GDM1 (cell line): Measurements from ENCODE around the gene SLC12A8.

Experiments used
- DNase-seq: peaks from one replicate; lab custom pipeline; 2025; lab: John Stamatoyannopoulos, UW

Gene SLC12A8

GRCh38 chr3:125213946-125214542 lies 1.5 kb upstream of the SLC12A8 start:
- no peak for DNase-seq

- no peak for DNase-seq
These were observed 812 bp upstream of the SLC12A8 start for GRCh38 chr3:125213364-125213755.

GRCh38 chr3:125212091-125212508 lies 448 bp downstream of the SLC12A8 start:
- DNase-seq = no peak

- DNase-seq = no peak
These were observed 941 bp downstream of the SLC12A8 start for GRCh38 chr3:125211523-125212090.

- no peak for DNase-seq
These were observed 4.5 kb downstream of the SLC12A8 start for GRCh38 chr3:125207949-125208568.

DNA sequence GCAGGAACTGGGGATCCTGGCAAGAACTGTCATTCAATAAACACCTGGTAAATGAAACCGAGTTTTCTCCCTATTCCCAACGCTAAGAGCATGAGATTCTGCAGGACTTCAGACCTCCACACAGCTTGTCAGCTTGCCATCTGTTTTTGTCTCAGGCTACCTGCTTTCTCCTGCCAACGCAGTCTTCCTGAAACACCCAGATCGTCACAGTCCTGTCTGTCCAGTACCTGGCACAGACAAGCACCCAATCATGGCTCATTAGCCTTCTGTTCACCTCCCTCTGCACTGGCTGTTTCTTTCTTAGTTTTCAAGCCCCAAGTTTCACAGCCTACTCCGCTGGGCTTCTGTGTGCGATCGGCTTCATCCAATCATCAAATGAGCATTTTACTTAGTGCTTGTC lies 5.0 kb downstream of the SLC12A8 start:
- DNase-seq = no peak

DNA sequence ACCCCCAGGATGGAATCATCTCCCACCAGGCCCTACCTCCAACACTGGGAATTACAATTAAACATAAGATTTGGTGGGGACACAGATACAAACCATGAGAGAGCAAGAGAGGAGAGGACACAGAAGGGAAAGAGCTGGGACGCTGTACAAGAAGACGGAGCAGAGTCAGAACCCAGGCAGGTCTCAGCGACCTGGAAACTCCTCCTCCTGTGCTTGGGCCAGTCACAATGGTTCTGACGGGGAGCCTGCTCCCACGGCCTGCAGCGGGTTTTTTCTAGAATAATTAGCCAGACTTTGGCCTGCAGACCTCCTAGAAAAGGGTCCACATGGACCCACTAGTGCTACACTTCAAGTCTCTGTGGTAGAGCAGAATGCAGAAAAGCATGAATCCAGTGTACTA lies 5.6 kb downstream of the SLC12A8 start:
- no peak for DNase-seq

- no peak for DNase-seq
These were observed 8.8 kb downstream of the SLC12A8 start for GRCh38 chr3:125203731-125204130.

- DNase-seq = no peak
These were observed 10.4 kb downstream of the SLC12A8 start for GRCh38 chr3:125202197-125202596.

GRCh38 chr3:125200731-125201139 lies 11.8 kb downstream of the SLC12A8 start:
- DNase-seq = no peak

DNA sequence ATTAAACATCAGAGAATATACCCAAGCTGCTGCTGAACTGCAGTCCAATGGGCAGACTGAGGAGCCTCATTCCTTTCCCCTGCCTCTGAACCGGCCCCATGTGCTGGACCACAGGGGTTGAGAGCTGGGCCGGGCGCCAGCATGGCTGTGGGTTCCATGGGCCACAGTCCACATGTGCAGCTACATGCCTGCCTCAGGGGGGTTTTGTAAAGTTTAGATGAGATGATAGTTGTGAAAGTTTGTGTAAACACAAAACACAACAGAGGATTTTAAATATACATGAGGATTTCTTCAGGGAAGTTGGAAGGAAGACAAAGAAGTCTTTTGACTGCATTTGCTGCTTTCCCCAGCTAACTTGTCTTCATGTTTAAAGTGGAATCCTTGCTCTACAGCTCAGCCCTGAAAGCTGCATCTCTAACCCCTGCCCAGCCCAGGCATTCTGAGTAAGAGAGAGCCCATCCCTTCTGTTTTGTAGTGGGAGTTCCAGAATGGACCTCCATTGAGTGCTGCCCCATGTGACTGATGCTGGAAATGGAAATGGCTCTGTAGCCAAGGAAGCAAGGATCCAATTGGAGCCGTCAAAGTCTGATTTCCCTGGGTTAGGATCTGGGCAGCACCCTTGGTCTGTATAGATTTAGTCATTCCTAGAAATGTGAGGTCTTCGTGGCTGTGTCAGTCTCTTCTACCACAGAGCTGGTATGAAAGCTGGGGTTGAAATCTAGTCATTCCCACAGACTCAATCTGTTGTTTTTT lies 17.5 kb downstream of the SLC12A8 start:
- DNase-seq = no peak

DNA sequence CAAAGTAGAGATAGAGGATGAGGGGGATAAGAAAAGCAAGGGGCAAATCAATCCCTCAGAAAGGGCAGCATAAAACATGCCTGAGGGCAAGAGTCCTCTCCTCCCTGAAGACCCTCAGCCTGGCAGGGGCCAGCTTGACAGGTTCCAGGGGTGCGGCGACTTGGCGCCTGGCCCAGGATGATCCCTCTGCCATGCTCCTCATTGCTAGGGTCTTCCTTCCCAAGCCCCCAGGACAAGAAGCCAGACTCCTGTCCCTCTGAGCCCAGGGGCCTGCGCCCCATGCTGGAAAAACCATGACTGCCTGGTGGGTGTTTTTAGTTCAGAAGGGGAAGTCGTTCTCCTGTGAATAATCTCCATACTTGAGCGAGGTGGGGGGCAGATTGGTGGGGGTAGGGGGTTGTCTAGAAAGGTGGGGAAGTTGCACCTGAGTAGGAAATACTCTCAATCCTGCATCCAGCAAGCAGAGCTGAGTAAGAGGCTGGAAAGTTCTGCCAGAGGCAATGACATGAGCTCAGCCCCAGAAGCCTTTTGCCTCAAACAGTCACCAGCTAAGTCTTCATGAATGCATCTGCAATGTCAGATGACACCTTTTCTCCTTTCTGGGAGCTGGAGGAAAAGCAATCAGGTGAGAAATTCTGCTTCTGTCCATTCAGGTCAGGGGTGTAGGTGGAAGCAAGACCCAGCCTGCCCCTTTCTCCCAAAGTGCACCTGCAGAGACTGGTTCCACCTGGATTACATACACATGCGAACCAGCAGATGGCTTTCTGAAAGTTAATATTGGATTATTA lies 18.3 kb downstream of the SLC12A8 start:
- DNase-seq = no peak

DNA sequence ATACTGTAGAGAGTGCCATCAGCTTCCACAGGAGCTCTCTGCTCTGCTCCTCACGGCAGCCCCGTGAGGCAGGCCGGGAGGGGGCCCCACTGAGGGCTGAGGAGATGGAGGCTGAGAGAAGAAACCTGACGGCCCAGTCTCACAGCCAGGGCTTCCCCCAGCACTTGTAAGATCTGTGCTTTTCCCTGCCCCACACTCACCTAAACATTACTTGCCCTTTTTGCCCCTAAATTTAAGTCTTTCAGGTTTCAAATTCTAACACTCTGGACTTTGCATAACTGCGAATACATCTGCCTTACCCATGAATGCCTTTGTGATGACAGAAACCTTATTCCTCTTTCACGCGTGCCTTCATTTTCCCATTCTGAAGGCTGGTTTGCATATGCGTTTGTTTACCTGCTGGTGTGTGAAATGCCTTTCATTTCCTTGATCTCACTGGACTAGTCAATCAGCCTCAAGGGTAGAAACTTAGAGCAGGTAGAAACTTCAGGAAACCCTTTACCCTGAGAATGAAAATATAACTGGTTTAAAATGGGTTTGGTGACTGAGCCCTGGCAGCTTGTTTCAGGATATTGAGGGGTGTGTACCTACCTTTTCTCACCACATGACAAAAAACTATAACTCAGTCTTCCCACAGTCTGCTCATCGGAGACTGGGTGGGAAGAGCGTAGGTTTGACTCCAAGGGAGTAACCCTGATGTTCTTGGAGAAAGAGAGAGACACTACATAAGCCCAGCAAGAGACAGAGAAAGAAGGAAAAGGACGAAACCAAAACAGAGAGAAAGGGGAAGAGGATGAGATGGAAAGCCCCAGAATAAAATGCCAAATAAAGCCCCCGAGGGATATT lies 20.1 kb downstream of the SLC12A8 start:
- no peak for DNase-seq

GRCh38 chr3:125191730-125192129 lies 20.8 kb downstream of the SLC12A8 start:
- no peak for DNase-seq

GRCh38 chr3:125191256-125191655 lies 21.3 kb downstream of the SLC12A8 start:
- DNase-seq = no peak

- DNase-seq = no peak
These were observed 21.8 kb downstream of the SLC12A8 start for GRCh38 chr3:125190786-125191185.

DNA sequence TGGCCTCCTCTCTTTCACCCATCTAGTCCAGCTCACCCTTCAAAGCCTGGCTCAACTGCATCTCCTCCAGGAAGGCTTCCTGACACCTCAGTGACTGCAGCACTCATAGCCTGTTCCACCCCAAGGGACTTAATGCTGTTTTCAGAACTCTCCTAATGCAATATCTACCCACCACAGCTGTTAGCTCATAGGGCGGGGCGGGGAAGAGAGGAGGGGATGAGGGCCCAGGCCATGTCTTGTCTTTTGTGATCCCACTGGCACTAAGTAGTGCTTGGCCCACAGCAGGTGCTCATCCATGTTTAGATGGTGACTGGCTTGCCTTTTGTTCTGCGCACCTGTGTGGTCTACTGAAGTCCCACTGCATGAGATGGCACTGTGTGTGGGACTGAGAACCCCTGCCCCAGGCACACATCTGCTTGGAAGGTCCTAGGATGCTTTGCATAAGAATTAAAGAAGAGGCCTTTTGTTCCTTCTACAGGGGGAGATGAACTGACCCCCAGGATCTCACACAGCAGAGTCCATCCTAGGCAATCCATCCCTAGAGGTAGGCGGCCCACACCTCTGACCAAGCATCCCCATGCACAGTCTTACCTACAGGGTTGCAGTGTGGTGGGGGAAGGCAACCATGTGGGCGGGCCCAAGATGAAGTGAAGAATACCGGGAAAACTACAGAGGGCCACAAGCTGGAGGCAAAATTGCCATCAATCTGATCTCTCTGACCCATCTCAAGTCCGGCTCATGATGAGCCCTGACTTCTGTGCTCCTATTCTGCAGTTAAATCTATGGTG lies 23.0 kb downstream of the SLC12A8 start:
- DNase-seq = no peak

DNA sequence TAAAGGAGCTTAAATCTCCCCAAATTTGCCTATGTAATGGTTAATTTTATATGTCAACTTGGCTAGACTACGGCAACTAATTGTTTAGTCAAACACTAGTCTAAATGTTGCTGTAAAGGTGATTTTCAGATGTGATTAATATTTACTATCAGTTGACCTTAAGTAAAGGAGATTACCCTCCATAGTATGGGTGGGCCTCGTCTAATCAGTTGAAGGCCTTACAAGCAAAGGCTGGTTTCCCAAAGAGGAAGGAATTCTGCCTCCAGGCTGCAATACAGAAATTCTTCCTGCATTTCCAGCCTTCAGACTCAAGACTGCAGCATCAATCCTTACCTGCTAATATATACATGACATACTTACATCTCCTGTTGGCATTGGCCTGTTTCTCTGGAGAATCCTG lies 23.6 kb downstream of the SLC12A8 start:
- no peak for DNase-seq

DNA sequence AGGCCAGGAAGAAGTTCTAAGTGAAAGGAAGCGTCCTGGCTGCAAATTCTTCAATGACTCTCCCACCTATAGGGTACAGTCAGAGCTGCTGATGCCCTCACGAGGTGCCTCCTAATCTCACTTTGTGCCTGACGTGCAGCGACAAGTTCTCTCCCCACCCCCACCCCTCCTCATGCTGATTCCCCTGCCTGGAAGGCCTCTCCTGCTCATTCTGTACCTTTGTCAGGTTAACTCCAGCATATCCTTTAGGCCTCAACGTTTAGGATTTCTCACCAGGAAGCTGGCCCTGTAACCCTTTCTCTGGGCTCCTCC lies 25.0 kb downstream of the SLC12A8 start:
- DNase-seq = no peak

DNA sequence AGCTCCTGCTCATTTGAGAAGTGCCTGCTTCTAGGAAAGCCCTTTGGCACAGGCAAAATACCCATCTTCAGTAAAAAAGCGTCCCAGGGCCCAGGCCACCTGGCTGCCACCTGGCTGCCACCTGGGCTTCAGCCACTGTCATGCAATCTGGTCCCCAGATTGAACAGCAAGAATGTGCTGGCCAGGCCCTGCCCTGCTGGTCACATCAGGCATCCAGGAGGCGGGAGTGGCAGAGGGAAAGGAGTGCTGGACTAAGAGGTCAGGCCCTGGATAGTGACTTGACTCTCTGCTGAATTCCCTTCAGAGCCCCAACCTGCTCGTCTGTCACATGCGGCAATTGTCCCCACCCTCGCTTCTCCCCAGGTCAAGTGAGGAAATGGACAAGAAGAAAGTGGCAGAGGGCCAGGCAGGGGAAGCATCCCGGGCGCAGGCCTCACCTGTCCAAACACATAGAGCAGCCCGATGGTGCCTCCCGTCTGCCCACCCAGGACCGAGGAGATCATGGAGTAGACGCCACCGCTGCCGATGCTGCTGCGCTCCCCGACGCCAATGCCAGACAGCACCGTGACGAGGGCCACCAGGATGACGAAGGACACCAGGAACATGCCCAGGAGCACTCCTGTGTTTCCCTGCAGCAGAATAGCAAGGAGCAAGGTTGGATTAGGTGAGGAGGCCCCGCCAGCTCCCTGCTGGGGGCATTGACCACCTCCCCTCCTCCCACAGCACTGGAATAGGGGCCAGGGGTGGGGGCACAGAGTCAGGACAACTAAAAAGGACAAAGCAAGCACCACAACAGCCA lies 25.5 kb downstream of the SLC12A8 start:
- DNase-seq = no peak
